Bladder microvascular endothelial cell (primary cell): ENCODE results near the gene PARD6G. TPM values are rescaled to one million over a fixed set of nuclear protein-coding genes. Genes with fewer than 3 reads are reported as not detected.

Experiments
- total RNA-seq: library from RNA; depleted of rRNA; stranded (reverse); fragments of >200 nt; gene quantifications from 2 replicates; pipeline ENCODE4 v1.2.3, GENCODE V29; 2014

The PARD6G gene, protein sequence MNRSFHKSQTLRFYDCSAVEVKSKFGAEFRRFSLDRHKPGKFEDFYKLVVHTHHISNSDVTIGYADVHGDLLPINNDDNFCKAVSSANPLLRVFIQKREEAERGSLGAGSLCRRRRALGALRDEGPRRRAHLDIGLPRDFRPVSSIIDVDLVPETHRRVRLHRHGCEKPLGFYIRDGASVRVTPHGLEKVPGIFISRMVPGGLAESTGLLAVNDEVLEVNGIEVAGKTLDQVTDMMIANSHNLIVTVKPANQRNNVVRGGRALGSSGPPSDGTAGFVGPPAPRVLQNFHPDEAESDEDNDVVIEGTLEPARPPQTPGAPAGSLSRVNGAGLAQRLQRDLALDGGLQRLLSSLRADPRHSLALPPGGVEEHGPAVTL
- total RNA-seq, result 0.97 and 25.0 TPM in 2 replicates

DNA sequence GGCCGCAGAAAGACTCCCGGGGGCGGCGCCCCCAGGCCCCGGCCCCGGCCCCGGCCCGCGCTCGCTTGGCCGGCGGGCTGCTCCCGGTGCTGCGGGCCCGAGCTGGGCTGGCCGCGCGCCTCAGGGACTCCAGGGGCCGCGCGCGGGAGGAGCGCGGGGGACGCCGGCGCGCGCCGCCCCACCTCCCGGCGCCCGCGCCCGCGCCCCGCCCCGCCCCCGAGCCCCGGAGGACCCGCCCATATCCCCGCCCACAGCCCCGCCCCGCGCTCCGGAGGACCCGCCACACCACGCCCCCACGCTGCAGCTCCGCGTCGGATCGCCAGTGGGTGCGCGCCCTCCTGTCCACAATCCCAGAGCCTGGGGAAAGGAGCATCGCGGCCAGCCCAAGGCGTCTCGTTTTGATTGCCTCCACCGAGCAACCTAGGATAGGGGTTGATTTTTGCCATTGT lies at the start of gene PARD6G:
TSS of gene PARD6G (minus strand) at position 122 of the 449 bp plus-strand sequence. CDS start 166 bp downstream, outside the sequence.

DNA sequence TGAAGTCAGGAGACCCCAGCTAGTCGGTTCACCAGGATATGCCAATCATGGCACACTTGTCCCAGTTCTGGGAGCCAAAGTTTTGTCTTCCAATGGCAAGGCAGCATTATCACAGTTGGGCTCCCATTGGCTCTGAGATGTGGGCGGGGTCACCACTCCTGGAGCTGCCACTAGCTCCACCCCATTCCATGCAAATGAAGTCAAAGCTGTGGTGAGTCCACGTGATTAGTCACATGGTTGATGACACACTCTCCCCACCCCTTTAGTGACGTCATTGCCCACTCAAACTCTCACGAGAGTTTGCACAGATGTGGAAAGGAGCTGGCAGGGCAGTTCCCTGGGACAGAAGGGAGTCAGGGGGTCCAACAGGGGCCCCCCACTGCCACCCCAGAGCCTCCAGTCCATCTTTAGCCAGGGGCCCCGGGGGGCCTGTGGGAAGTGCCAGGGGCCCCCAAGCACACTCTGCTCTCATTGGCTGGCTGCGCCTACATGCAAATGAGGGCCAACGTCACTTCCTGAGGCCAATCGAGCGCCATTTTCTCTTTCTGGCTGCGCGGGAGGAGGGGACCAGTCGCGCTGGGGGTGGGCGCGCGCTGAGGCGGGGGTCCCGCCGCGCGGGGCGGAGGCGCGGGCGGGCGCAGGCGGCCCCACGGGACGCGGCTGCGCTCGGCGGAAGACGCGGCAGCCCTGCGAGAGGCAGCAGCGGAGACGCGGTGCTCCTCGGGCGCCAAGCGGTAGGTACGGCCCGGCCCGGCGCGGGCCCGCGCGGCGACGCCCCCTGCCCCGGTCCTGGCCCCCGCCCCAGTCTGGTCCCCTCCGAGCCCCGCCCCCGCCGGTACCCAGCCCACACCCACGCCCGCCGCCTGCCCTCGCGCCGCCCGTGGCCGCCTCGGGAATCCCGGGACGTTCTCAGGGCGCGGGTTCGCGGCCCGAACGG lies 138.3 kb downstream of the PARD6G start, which contains the start of gene ADNP2:
TSS of gene ADNP2 (plus strand) at position 524 of the 937 bp plus-strand sequence. CDS start 8,281 bp downstream, outside the sequence.

Other genes with a start within 250 kb of the PARD6G start
- gene RBFA, start 213.1 kb downstream of the PARD6G start, total RNA-seq, result 30.4 and 37.8 TPM in 2 replicates
- 8.3 and 13.6 TPM in 2 replicates for gene ADNP2, start 138.3 kb downstream of the PARD6G start, total RNA-seq